Astrocyte of the spinal cord (primary cell): ENCODE data around the gene VPS35L.
"Not testable (repeated sequence)": the region's sequence is repeated elsewhere in the genome, so short reads cannot be mapped to it uniquely, and the experiment has no call there.

Experiments used
- DNase-seq: peaks from one replicate; pipeline ENCODE4 v3.0.0; 2011; ENCODE audit warnings: low read depth, low spot score
- H3K4me3 ChIP-seq: 2 replicates; pipeline ENCODE4 v1.5.1; 2011; ENCODE audit warnings: low read depth, mild to moderate bottlenecking, low read length, moderate library complexity
- in situ Hi-C: cut with HindIII; loops from 2 replicates; pipeline ENCODE4 v1.10.0; 2017; ENCODE audit warnings: low sequenced_read_pairs
- TF ChIP-seq, protein P1 (sequence below): IDR thresholded peaks from 2 replicates; pipeline ENCODE4 v1.5.1; 2012; ENCODE audit warnings: low read depth, mild to moderate bottlenecking, low read length, inconsistent platforms

The VPS35L gene

DNA sequence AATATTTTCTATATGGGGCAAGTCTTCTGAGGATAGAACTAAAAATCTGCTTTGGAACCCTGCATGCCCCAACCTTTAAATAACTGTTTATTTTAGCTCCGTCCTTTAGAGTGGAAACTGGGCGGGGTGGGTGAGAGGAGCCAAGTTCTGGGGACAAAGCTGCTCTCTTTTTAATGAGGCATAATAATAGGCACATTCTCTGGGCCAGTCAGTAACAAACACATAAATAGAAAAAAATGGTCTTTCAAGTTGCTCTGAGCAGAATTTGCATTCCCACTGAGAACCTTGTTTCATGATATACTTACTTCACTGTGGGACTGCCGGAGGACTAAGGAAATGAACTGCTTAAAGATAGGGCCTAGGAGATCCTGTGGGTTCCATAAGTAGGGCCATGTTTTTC lies 111.0 kb downstream of the VPS35L start:
- TF ChIP-seq, protein P1, sequence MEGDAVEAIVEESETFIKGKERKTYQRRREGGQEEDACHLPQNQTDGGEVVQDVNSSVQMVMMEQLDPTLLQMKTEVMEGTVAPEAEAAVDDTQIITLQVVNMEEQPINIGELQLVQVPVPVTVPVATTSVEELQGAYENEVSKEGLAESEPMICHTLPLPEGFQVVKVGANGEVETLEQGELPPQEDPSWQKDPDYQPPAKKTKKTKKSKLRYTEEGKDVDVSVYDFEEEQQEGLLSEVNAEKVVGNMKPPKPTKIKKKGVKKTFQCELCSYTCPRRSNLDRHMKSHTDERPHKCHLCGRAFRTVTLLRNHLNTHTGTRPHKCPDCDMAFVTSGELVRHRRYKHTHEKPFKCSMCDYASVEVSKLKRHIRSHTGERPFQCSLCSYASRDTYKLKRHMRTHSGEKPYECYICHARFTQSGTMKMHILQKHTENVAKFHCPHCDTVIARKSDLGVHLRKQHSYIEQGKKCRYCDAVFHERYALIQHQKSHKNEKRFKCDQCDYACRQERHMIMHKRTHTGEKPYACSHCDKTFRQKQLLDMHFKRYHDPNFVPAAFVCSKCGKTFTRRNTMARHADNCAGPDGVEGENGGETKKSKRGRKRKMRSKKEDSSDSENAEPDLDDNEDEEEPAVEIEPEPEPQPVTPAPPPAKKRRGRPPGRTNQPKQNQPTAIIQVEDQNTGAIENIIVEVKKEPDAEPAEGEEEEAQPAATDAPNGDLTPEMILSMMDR: no peak
- DNase-seq: no peak
- H3K4me3 ChIP-seq: no peak overlapping the region
- in situ Hi-C loops: no loop called here

DNA sequence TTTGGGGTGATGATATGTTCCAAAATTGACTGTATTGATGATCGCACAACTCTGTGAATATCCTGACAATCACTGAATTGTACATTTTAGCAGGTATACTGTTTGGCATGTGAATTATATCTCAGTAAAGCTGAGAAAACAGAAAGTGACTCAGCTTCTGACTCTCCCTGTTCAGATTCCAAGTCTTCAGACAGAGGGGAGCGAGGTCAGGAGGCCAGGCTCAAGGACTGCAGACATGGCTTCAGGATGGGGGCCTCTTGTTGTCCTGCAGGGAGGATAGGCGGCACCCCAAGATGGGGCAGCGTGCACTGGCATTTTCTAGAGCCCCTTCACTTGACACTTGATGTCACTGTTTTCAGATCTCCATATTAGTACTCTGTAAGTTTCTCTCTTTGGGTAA lies 116.9 kb downstream of the VPS35L start:
- DNase-seq: peak; percentile 19
- H3K4me3 ChIP-seq: no peak overlapping the region
- in situ Hi-C loops: no loop called here
- TF ChIP-seq, protein P1: no peak

DNA sequence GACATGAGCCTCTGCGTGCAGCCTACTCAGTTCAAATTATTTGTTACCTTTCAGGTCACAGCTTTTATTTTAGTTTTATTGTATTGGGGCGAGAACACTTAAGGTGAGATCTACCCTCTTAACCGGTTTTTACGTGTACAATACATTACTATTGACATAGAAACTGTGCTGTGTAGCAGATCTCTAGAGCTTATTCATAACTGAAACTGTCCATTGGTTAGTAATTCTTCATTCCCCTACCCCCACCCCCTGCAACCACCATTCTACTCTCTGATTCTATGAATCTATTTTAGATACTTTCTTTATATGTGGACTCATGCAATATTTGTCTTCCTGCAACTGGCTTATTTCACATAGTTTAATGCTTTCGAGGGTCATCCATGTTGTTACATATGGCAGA lies 119.0 kb downstream of the VPS35L start:
- TF ChIP-seq, protein P1: no peak
- in situ Hi-C loops: no loop called here
- H3K4me3 ChIP-seq: no peak overlapping the region
- no peak for DNase-seq

DNA sequence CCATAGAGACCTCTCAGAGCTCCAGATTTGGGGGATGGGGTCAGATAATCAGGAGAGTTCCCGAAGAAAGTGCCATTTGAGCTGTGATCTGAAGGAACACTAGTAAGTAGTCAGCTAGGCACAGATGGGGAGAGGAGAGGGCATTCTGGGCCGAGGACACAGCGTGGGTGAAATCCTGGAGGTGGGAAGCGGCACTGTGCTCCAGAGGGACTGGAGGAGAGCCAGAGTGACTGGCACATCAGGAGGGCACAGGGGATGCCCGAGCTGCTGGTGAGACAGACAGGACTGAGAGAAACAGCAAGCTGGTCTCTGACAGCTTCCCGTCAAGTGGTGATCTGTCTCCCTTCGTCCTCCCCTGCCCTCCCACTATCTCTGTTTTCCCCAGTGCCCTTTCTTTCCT lies 121.9 kb downstream of the VPS35L start:
- in situ Hi-C loops: no loop called here
- no peak for DNase-seq
- H3K4me3 ChIP-seq: no peak overlapping the region
- TF ChIP-seq, protein P1: no peak

DNA sequence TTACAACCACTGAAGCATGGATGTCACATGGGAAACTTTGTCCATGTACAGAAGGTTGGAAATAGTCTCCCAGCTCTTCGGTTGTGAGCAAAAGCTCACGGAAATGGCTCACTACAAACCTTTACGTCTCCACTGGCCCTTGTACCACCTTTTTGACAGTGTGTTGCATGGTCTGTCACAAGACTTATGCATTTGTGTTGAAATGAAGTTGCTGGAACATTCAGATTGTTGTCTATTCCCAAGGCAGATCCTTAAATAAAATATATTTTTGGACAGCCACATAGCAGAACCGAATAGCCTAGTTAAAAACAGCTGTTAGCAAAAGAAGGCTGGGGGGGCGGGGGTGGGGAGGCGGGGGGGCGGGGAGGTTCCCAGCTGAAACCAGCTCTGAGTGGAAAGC lies 123.3 kb downstream of the VPS35L start:
- H3K4me3 ChIP-seq: no peak overlapping the region
- no peak for DNase-seq
- TF ChIP-seq, protein P1: no peak
- in situ Hi-C loops: no loop called here

DNA sequence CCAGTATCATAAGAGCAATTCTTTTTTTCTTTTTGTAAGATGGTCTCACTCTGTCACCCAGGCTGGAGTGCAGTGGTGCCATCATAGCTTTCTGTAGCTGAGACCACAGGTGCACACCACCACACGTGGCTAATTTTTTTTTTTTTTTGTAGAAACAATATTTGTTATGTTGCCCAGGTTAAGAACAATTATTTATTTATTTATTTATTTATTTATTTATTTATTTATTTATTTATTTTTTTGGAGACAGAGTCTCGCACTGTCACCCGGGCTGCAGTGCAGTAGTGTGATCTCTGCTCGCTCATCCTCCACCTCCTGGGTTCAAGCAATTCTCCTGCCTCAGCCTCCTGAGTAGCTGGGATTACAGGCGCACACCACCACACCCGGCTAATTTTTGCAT lies 123.8 kb downstream of the VPS35L start:
- in situ Hi-C loops, DNase-seq, H3K4me3 ChIP-seq: not testable (repeated sequence)

DNA sequence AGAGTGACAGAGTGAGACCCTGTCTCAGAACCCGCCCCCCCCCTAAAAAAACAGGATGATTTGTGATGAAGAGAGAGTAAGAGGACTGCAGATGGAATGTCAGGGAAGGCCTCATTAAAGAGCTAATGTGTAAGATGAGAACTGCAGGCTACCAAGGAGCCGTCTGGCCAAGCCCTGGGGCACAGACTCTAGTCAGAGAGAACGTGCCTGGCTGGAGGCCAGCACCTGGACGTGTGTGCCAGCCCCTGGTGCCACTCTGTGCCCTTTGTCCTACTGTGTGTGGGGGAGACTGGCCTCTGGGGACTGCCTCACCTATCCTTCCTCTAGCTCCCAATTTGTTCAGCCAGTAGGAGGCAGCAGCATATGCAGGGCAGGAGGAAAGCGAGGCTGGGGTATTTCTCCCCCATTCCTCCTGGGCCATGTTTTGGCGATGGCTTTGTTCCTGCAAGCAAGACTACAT lies 125.4 kb downstream of the VPS35L start:
- TF ChIP-seq, protein P1: peak; percentile 15
- no peak overlapping the region for H3K4me3 ChIP-seq
- no peak for DNase-seq
- in situ Hi-C loops: no loop called here
